T1000 (cell line): ENCODE measurements around the gene CHRNB4.
"Not testable (repeated sequence)": the region's sequence is repeated elsewhere in the genome, so short reads cannot be mapped to it uniquely, and the experiment has no call there.

Experiments
- DNase-seq: peaks from one replicate; lab custom pipeline; 2025; ENCODE audit warnings: mixed read lengths; lab: John Stamatoyannopoulos, UW

Gene CHRNB4

GRCh38 chr15:78641102-78641748 is at the start of gene CHRNB4:
TSS of gene CHRNB4 (minus strand) at chr15:78641210. CDS start at chr15:78641133, 77 bp downstream.
- DNase-seq: no peak

- no peak for DNase-seq
Observed at GRCh38 chr15:78689626-78690025, 48.6 kb upstream of the CHRNB4 start.

- no peak for DNase-seq
Observed at GRCh38 chr15:78685925-78686324, 44.9 kb upstream of the CHRNB4 start.

GRCh38 chr15:78685159-78685921 is 44.3 kb upstream of the CHRNB4 start:
- no peak for DNase-seq

- no peak for DNase-seq
Observed at GRCh38 chr15:78684657-78685056, 43.6 kb upstream of the CHRNB4 start.

GRCh38 chr15:78683599-78683998 is 42.6 kb upstream of the CHRNB4 start:
- not testable (repeated sequence) for DNase-seq

GRCh38 chr15:78682693-78683410 is 41.8 kb upstream of the CHRNB4 start:
- DNase-seq: no peak

- DNase-seq: no peak
Observed at GRCh38 chr15:78682004-78682651, 41.1 kb upstream of the CHRNB4 start.

GRCh38 chr15:78681281-78682003 is 40.4 kb upstream of the CHRNB4 start:
- no peak for DNase-seq

- no peak for DNase-seq
Observed at GRCh38 chr15:78680431-78681075, 39.5 kb upstream of the CHRNB4 start.

GRCh38 chr15:78679089-78679511 is 38.1 kb upstream of the CHRNB4 start:
- DNase-seq: no peak

- DNase-seq: no peak
Observed at GRCh38 chr15:78676424-78677110, 35.6 kb upstream of the CHRNB4 start.

GRCh38 chr15:78675617-78676360 is 34.8 kb upstream of the CHRNB4 start:
- DNase-seq: no peak

- no peak for DNase-seq
Observed at GRCh38 chr15:78675206-78675605, 34.2 kb upstream of the CHRNB4 start.

- DNase-seq: no peak
Observed at GRCh38 chr15:78673917-78674444, 33.0 kb upstream of the CHRNB4 start.

GRCh38 chr15:78673476-78673875 is 32.5 kb upstream of the CHRNB4 start:
- no peak for DNase-seq

- DNase-seq: no peak
Observed at GRCh38 chr15:78672285-78673014, 31.4 kb upstream of the CHRNB4 start.

- no peak for DNase-seq
Observed at GRCh38 chr15:78671626-78672211, 30.7 kb upstream of the CHRNB4 start.
